IMR-90 (cell line): ENCODE results near the gene STARD13. TPM values are rescaled to one million over a fixed set of nuclear protein-coding genes. Genes with fewer than 3 reads are reported as not detected.
A peak's percentile ranks its signal among the peaks of the same experiment; 100 is the strongest.

Experiments used
- ATAC-seq: fragments of 200-7000 bp; cut with Tn5 transposase; 2 replicates; pipeline ENCODE4 v1.9.1; 2020; ENCODE audit warnings: low read depth, mild to moderate bottlenecking, moderate library complexity
- BruUV-seq: library from RNA; stranded (reverse); fragments of 400-500 nt; replicated peaks from 2 replicates; lab custom pipeline; 2021; lab: Mats Ljungman, UMichigan
- CTCF ChIA-PET: fragments of 300-600 bp; formaldehyde crosslinking; extraction: SDS; loops from one replicate; lab custom pipeline; 2021; ENCODE audit warnings: antibody characterized with exemption; lab: Yijun Ruan, JAX
- POLR2A ChIA-PET: fragments of 300-600 bp; sonication (Branson Sonifier 250); formaldehyde crosslinking; loops from one replicate; lab custom pipeline; 2022; ENCODE audit warnings: antibody characterized with exemption; ENCODE audit not compliant: unreplicated experiment; lab: Charles Lee
- DNase-seq: peaks from one replicate; pipeline ENCODE4 v3.0.0; 2013
- H2AFZ ChIP-seq: replicated peaks from 2 replicates; pipeline ENCODE3; 2013; ENCODE audit warnings: low read length, mild to moderate bottlenecking; ENCODE audit not compliant: poor library complexity
- H2AK5ac ChIP-seq: 2 replicates; pipeline ENCODE4 v1.6.1; 2013; ENCODE audit warnings: low read depth, low read length, inconsistent platforms
- H2AK9ac ChIP-seq: replicated peaks from 2 replicates; pipeline ENCODE3; 2013; ENCODE audit warnings: mild to moderate bottlenecking, low read depth, low read length, moderate library complexity; ENCODE audit not compliant: poor library complexity
- H2BK120ac ChIP-seq: 2 replicates; pipeline ENCODE4 v1.6.1; 2013; ENCODE audit warnings: low read depth, low read length, inconsistent platforms
- H2BK15ac ChIP-seq: 3 replicates; pipeline ENCODE4 v1.6.1; 2013; ENCODE audit warnings: low read depth, low read length, inconsistent platforms
- H2BK20ac ChIP-seq: 2 replicates; pipeline ENCODE4 v1.6.1; 2013; ENCODE audit warnings: low read depth, mild to moderate bottlenecking, inconsistent platforms, low read length, moderate library complexity
- H2BK5ac ChIP-seq: 2 replicates; pipeline ENCODE4 v1.6.1; 2013; ENCODE audit warnings: mild to moderate bottlenecking, low read depth, low read length, inconsistent platforms; ENCODE audit not compliant: poor library complexity, severe bottlenecking
- H3K14ac ChIP-seq: replicated peaks from 2 replicates; pipeline ENCODE4 v1.6.1; 2013; ENCODE audit warnings: low read depth, low read length, inconsistent platforms
- H3K18ac ChIP-seq: 2 replicates; pipeline ENCODE4 v1.6.1; 2013; ENCODE audit warnings: low read depth, low read length, control low read depth
- H3K23ac ChIP-seq: 2 replicates; pipeline ENCODE4 v1.6.1; 2013; ENCODE audit warnings: low read depth, low read length, inconsistent platforms
- H3K27ac ChIP-seq: 2 replicates; pipeline ENCODE4 v1.5.1; 2013; ENCODE audit warnings: mild to moderate bottlenecking, control low read depth, low read length; ENCODE audit not compliant: insufficient read depth
- H3K27me3 ChIP-seq: 2 replicates; pipeline ENCODE4 v1.6.1; 2013; ENCODE audit warnings: low read length; ENCODE audit not compliant: control insufficient read depth, insufficient read depth
- H3K36me3 ChIP-seq: 2 replicates; pipeline ENCODE4 v1.6.1; 2013; ENCODE audit warnings: low read length, mixed read lengths; ENCODE audit not compliant: control insufficient read depth, insufficient read depth
- H3K4ac ChIP-seq: 2 replicates; pipeline ENCODE4 v1.6.1; 2013; ENCODE audit warnings: low read depth, low read length, inconsistent platforms
- H3K4me1 ChIP-seq: 2 replicates; pipeline ENCODE4 v1.6.1; 2013; ENCODE audit warnings: low read length, mixed read lengths; ENCODE audit not compliant: control insufficient read depth, insufficient read depth
- H3K4me2 ChIP-seq: 2 replicates; pipeline ENCODE4 v1.6.1; 2013; ENCODE audit warnings: low read depth, mild to moderate bottlenecking, control low read depth, low read length, moderate library complexity
- H3K4me3 ChIP-seq: 2 replicates; pipeline ENCODE4 v1.5.1; 2013; ENCODE audit warnings: low read depth, mild to moderate bottlenecking, control low read depth, low read length, moderate library complexity; ENCODE audit not compliant: insufficient read depth
- H3K56ac ChIP-seq: 2 replicates; pipeline ENCODE4 v1.6.1; 2013; ENCODE audit warnings: low read length, inconsistent platforms; ENCODE audit not compliant: insufficient read depth; ENCODE audit errors: extremely low read depth
- H3K79me1 ChIP-seq, 2 experiments: 2 replicates each; pipeline ENCODE4 v1.6.1; 2013; ENCODE audit warnings: low read length in 2 of 2, inconsistent platforms in 1 of 2, low read depth in 1 of 2
- H3K9ac ChIP-seq: 2 replicates; pipeline ENCODE4 v1.6.1; 2013; ENCODE audit warnings: low read depth, low read length, control low read depth
- H3K9me1 ChIP-seq: 2 replicates; pipeline ENCODE4 v1.6.1; 2013; ENCODE audit warnings: low read length, inconsistent platforms; ENCODE audit not compliant: insufficient read depth
- H3K9me3 ChIP-seq: 2 replicates; pipeline ENCODE4 v1.6.1; 2013; ENCODE audit warnings: low read length; ENCODE audit not compliant: control insufficient read depth, insufficient read depth
- H4K20me1 ChIP-seq: 2 replicates; pipeline ENCODE4 v1.6.1; 2013; ENCODE audit warnings: low read length, inconsistent platforms; ENCODE audit not compliant: insufficient read depth
- H4K5ac ChIP-seq: 2 replicates; pipeline ENCODE4 v1.6.1; 2013; ENCODE audit warnings: mild to moderate bottlenecking, low read depth, low read length, control low read depth
- H4K8ac ChIP-seq, 2 experiments: 2 replicates each; pipeline ENCODE4 v1.6.1; 2013; ENCODE audit warnings: low read depth in 2 of 2, low read length in 2 of 2, control low read depth in 1 of 2, inconsistent platforms in 1 of 2
- H4K91ac ChIP-seq: 2 replicates; pipeline ENCODE4 v1.6.1; 2013; ENCODE audit warnings: low read depth, low read length, inconsistent platforms; ENCODE audit not compliant: insufficient read depth
- CEBPB ChIP-seq: IDR thresholded peaks from 2 replicates; pipeline ENCODE4 v1.6.1; 2012; ENCODE audit warnings: low read depth, low read length, improper control_type of control experiment
- ELK1 ChIP-seq: fragments of 150-350 bp; IDR thresholded peaks from 2 replicates; pipeline ENCODE4 v1.6.1; 2016; ENCODE audit warnings: low read depth, mild to moderate bottlenecking, low read length, moderate library complexity, borderline replicate concordance
- FOS ChIP-seq: fragments of 150-350 bp; IDR thresholded peaks from 2 replicates; pipeline ENCODE4 v1.6.1; 2016; ENCODE audit warnings: low read depth, low read length
- MAZ ChIP-seq: IDR thresholded peaks from 2 replicates; pipeline ENCODE4 v1.6.1; 2012; ENCODE audit warnings: low read depth, mild to moderate bottlenecking, low read length, improper control_type of control experiment, moderate library complexity, borderline replicate concordance
- MXI1 ChIP-seq: IDR thresholded peaks from 2 replicates; pipeline ENCODE4 v1.6.1; 2012; ENCODE audit warnings: low read depth, mild to moderate bottlenecking, low read length, moderate library complexity, borderline replicate concordance
- POLR2A ChIP-seq: IDR thresholded peaks from 2 replicates; pipeline ENCODE4 v1.6.1; 2012; ENCODE audit warnings: mild to moderate bottlenecking, low read depth, low read length
- RAD21 ChIP-seq: IDR thresholded peaks from 2 replicates; pipeline ENCODE4 v1.6.1; 2012; ENCODE audit warnings: low read length, improper control_type of control experiment
- RFX5 ChIP-seq: IDR thresholded peaks from 2 replicates; pipeline ENCODE4 v1.8.0; 2012; ENCODE audit warnings: low read depth, mild to moderate bottlenecking, low read length, moderate library complexity
- WGBS, 2 experiments: methylation state at CpG; one replicate each; pipeline versions ENCODE4 v1.1.5 to v1.1.7; 2013; ENCODE audit warnings: missing lambda C conversion rate in 2 of 2; ENCODE audit not compliant: insufficient read length in 1 of 2; ENCODE audit errors: extremely low coverage in 2 of 2; 5-methylcytosine and 5-hydroxymethylcytosine counted together
- dilution Hi-C: fragments of 300-500 bp; cut with HindIII; formaldehyde crosslinking; loops from one replicate; pipeline ENCODE4 v1.14.3; 2018; ENCODE audit warnings: low sequenced_read_pairs; ENCODE audit not compliant: unreplicated experiment
- in situ Hi-C: fragments of 300-500 bp; cut with MboI; formaldehyde crosslinking; loops from 3 replicates; pipeline ENCODE4 v1.14.3; 2019; ENCODE audit warnings: low sequenced_read_pairs, inconsistent platforms, mixed read lengths
- intact Hi-C: fragments of 100-400 bp; cut with micrococcal nuclease; formaldehyde crosslinking; loops from 2 replicates; pipeline ENCODE4 v1.10.0; 2022
- polyA plus RNA-seq, 3 experiments: library from polyadenylated mRNA; depleted of rRNA; stranded (reverse); fragments of >200 nt; gene quantifications; 2 replicates each; pipeline ENCODE4 v1.2.3, GENCODE V29; 2012; ENCODE audit warnings: low replicate concordance in 1 of 3
- total RNA-seq: library from RNA; depleted of rRNA; stranded (reverse); fragments of >200 nt; gene quantifications from 2 replicates; pipeline ENCODE4 v1.2.3, GENCODE V29; 2012
- TF ChIP-seq, protein P1 (sequence below): fragments of 150-350 bp; IDR thresholded peaks from 2 replicates; pipeline ENCODE4 v1.6.1; 2017; ENCODE audit warnings: mild to moderate bottlenecking, antibody characterized with exemption, low read length, low read depth

The STARD13 gene
- total and polyA plus RNA-seq, 2 of the 4 experiments (the other 2 are of a cell fraction), result 23.6 to 46.6 TPM

- Histone ChIP-seq H4K5ac (peak overlapping the region; percentile 73; the same call in 1 of the 2 replicates), H2BK5ac (peak overlapping the region; percentile 37), H4K91ac (peak overlapping the region; percentile 74; the same call in 1 of the 2 replicates), H3K9ac (no peak overlapping the region), H2AFZ (no peak overlapping the region), H3K4me2 (no peak overlapping the region), H2AK5ac (peak overlapping the region; percentile 77; the same call in 1 of the 2 replicates), H3K14ac (peak overlapping the region; percentile 56; the same call in 1 of the 2 replicates), H2AK9ac (no peak overlapping the region), H2BK20ac (peak overlapping the region; percentile 11; the same call in 1 of the 2 replicates), H4K8ac (peak overlapping the region; percentile 59 to 61; a peak in 3 of 4 replicates), H3K56ac (no peak overlapping the region), H3K27ac (no peak overlapping the region), H3K23ac (peak overlapping the region; percentile 10; the same call in 1 of the 2 replicates), H3K36me3 (no peaks in the 10 kb centered on the region; the same call in 1 of the 2 replicates), H3K4me3 (no peak overlapping the region), H4K20me1 (peaks cover 7% of the 10 kb centered on the region; the same call in 1 of the 2 replicates), H3K18ac (peak overlapping the region; percentile 78; the same call in 1 of the 2 replicates), H3K79me1 (peaks cover 36 to 64% of the 10 kb centered on the region in 2 experiments), H3K4ac (0 out of 2 replicates have a peak overlapping the region, but pooled peaks have one; percentile 36), H3K4me1 (peaks cover 13% of the 10 kb centered on the region), H2BK120ac (no peak overlapping the region; the same call in 1 of the 2 replicates), H3K9me3 (no peaks in the 10 kb centered on the region), H3K27me3 (no peaks in the 10 kb centered on the region), H2BK15ac (peak overlapping the region; percentile 51; the same call in 2 of the 3 replicates), H3K9me1 (peaks cover 8% of the 10 kb centered on the region)
- dilution Hi-C loops, result no loop called here
- TF ChIP-seq RAD21 (no peak), CEBPB (no peak), ELK1 (no peak), MAZ (no peak), MXI1 (no peak), POLR2A (no peak), RFX5 (no peak), FOS (no peak)
- TF ChIP-seq, protein P1, sequence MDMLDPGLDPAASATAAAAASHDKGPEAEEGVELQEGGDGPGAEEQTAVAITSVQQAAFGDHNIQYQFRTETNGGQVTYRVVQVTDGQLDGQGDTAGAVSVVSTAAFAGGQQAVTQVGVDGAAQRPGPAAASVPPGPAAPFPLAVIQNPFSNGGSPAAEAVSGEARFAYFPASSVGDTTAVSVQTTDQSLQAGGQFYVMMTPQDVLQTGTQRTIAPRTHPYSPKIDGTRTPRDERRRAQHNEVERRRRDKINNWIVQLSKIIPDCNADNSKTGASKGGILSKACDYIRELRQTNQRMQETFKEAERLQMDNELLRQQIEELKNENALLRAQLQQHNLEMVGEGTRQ, result no peak
- ATAC-seq, result peak; percentile 56
- WGBS, 2 experiments, result no CpG with 5 or more reads among the region's 1 CpG
- peak; percentile 16 for DNase-seq
- in situ Hi-C loops, result no loop called here
- ChIA-PET CTCF (no interaction called here), POLR2A (no interaction called here)
- intact Hi-C loops, result no loop called here
- BruUV-seq, result no TSS peak
Observed at GRCh38 chr13:33316890-33317289, 31.3 kb upstream of the STARD13 start.
